Caco-2 (cell line): Measurements from ENCODE around the gene SH3GL1. TPM values are rescaled to one million over a fixed set of nuclear protein-coding genes. Genes with fewer than 3 reads are reported as not detected.
A peak's percentile ranks its signal among the peaks of the same experiment; 100 is the strongest.

Source experiments
- BruUV-seq: library from RNA; stranded (reverse); fragments of 400-500 nt; replicated peaks from 2 replicates; lab custom pipeline; 2021; lab: Mats Ljungman, UMichigan
- CTCF ChIA-PET: fragments of 300-600 bp; sonication (Branson Sonifier 250); formaldehyde crosslinking; loops from one replicate; lab custom pipeline; 2022; ENCODE audit warnings: antibody characterized with exemption; lab: Charles Lee
- POLR2A ChIA-PET: fragments of 300-600 bp; sonication (Branson Sonifier 250); formaldehyde crosslinking; loops from one replicate; lab custom pipeline; 2022; ENCODE audit warnings: antibody characterized with exemption; lab: Charles Lee
- DNase-seq, 2 experiments: peaks; one replicate each; pipeline versions ENCODE4 v3.0.0 to v3.0.0-alpha.2; 2020 to 2022
- H3K27me3 ChIP-seq: replicated peaks from 2 replicates; pipeline ENCODE4 v1.6.0; 2011; ENCODE audit warnings: low read length; ENCODE audit not compliant: control insufficient read depth, insufficient read depth
- H3K36me3 ChIP-seq: 2 replicates; pipeline ENCODE4 v1.5.1; 2011; ENCODE audit warnings: low read length; ENCODE audit not compliant: control insufficient read depth, insufficient read depth
- H3K4me1 ChIP-seq: fragments of 250-450 bp; sonication (Bioruptor Pico); 2 replicates; pipeline ENCODE4 v1.5.1; 2020; ENCODE audit warnings: mild to moderate bottlenecking
- H3K4me3 ChIP-seq: 2 replicates; pipeline ENCODE4 v1.5.1; 2011; ENCODE audit warnings: low read depth, mild to moderate bottlenecking, control low read depth, low read length
- H3K9me3 ChIP-seq: fragments of 250-450 bp; sonication (Bioruptor Pico); 2 replicates; pipeline ENCODE4 v1.5.1; 2020; ENCODE audit warnings: mild to moderate bottlenecking, moderate library complexity
- H3K27ac Mint-ChIP-seq: one replicate; pipeline ENCODE4 v1.8.0; 2022; ENCODE audit warnings: mixed read lengths; ENCODE audit not compliant: unreplicated experiment
- H3K27me3 Mint-ChIP-seq: one replicate; pipeline ENCODE4 v1.8.0; 2022; ENCODE audit warnings: mixed read lengths; ENCODE audit not compliant: insufficient read depth, unreplicated experiment
- H3K36me3 Mint-ChIP-seq: one replicate; pipeline ENCODE4 v1.8.0; 2022; ENCODE audit warnings: mild to moderate bottlenecking, mixed read lengths; ENCODE audit not compliant: insufficient read depth, unreplicated experiment
- H3K4me1 Mint-ChIP-seq: one replicate; pipeline ENCODE4 v1.8.0; 2022; ENCODE audit warnings: low read depth, mixed read lengths; ENCODE audit not compliant: unreplicated experiment
- H3K4me3 Mint-ChIP-seq: one replicate; pipeline ENCODE4 v1.8.0; 2022; ENCODE audit warnings: mild to moderate bottlenecking, moderate library complexity, mixed read lengths; ENCODE audit not compliant: unreplicated experiment
- H3K9me3 Mint-ChIP-seq: one replicate; pipeline ENCODE4 v1.8.0; 2022; ENCODE audit warnings: mixed read lengths; ENCODE audit not compliant: unreplicated experiment
- CTCF ChIP-seq, 2 experiments: fragments of 200-600 bp in 1 of 2; IDR thresholded peaks; 1 replicate in 1 of 2; 2 replicates in 1 of 2; pipeline versions ENCODE4 v1.5.1 to v1.8.0; 2011 to 2022; ENCODE audit warnings: antibody characterized with exemption in 1 of 2, control low read depth in 1 of 2, inconsistent platforms in 1 of 2, low read depth in 1 of 2, low read length in 1 of 2, mild to moderate bottlenecking in 1 of 2, moderate library complexity in 1 of 2; ENCODE audit not compliant: insufficient read depth in 1 of 2, severe bottlenecking in 1 of 2, unreplicated experiment in 1 of 2
- intact Hi-C: fragments of 100-400 bp; cut with micrococcal nuclease; formaldehyde crosslinking; loops from one replicate; pipeline ENCODE4 v1.10.0; 2022; ENCODE audit not compliant: unreplicated experiment
- total RNA-seq: library from RNA; stranded (reverse); gene quantifications from 2 replicates; pipeline ENCODE4 v1.2.3, GENCODE V29; 2022

The SH3GL1 gene
- total RNA-seq, 1 experiment from 2014 or later: 91.3 TPM

- Histone ChIP-seq H3K36me3 (no peaks in the 10 kb centered on the region), H3K27me3 (no peaks in the 10 kb centered on the region), H3K9me3 (no peaks in the 10 kb centered on the region), H3K4me1 (peaks cover 35% of the 10 kb centered on the region), H3K4me3 (no peak overlapping the region)
- POLR2A ChIA-PET: interaction anchor here (0.7 kb wide), 1 partner anchor 22 kb away, joined by 5 read pairs; the partner anchor contains the start of gene SH3GL1
- Mint-ChIP-seq H3K4me3 (no peak overlapping the region), H3K36me3 (peaks cover 46% of the 10 kb centered on the region), H3K4me1 (peaks cover 17% of the 10 kb centered on the region), H3K9me3 (no peaks in the 10 kb centered on the region), H3K27ac (peak overlapping the region; percentile 82), H3K27me3 (no peaks in the 10 kb centered on the region)
- BruUV-seq: no TSS peak
- no peak for TF ChIP-seq CTCF (IDR thresholded peaks at IDR 0.05; ENCODE audit: insufficient read depth in 1 of 2, low read depth in 1 of 2, low read length in 1 of 2, severe bottlenecking in 1 of 2, unreplicated experiment in 1 of 2)
- CTCF ChIA-PET: no interaction called here
- intact Hi-C loops: no loop called here
- DNase-seq: no peak
Observed at GRCh38 chr19:4378886-4379285, 21.5 kb downstream of the SH3GL1 start.

GRCh38 chr19:4376991-4377781 is 23.2 kb downstream of the SH3GL1 start:
- Mint-ChIP-seq H3K36me3 (peaks cover 51% of the 10 kb centered on the region), H3K27me3 (no peaks in the 10 kb centered on the region), H3K4me1 (peaks cover 17% of the 10 kb centered on the region), H3K27ac (peak overlapping the region; percentile 93), H3K4me3 (no peak overlapping the region), H3K9me3 (no peaks in the 10 kb centered on the region)
- POLR2A ChIA-PET: interaction anchor here (1.4 to 2.7 kb wide), 2 partner anchors 17 to 25 kb away, joined by 10 to 27 read pairs; partner anchors contain the start of gene CHAF1A
- no TSS peak for BruUV-seq
- CTCF ChIA-PET: no interaction called here
- H3K36me3 ChIP-seq: no peaks in the 10 kb centered on the region
- no peak overlapping the region for H3K4me3 ChIP-seq
- intact Hi-C loops: no loop called here
- DNase-seq: no peak
- peaks cover 40% of the 10 kb centered on the region for H3K4me1 ChIP-seq
- no peaks in the 10 kb centered on the region for H3K27me3 ChIP-seq
- no peak for TF ChIP-seq CTCF (IDR thresholded peaks at IDR 0.05; ENCODE audit: insufficient read depth in 1 of 2, low read depth in 1 of 2, low read length in 1 of 2, severe bottlenecking in 1 of 2, unreplicated experiment in 1 of 2)
- H3K9me3 ChIP-seq: no peaks in the 10 kb centered on the region

GRCh38 chr19:4376671-4376990 is 23.7 kb downstream of the SH3GL1 start:
- no peak for TF ChIP-seq CTCF (IDR thresholded peaks at IDR 0.05; ENCODE audit: insufficient read depth in 1 of 2, low read depth in 1 of 2, low read length in 1 of 2, severe bottlenecking in 1 of 2, unreplicated experiment in 1 of 2)
- H3K27me3 Mint-ChIP-seq: no peaks in the 10 kb centered on the region
- H3K4me1 Mint-ChIP-seq: peaks cover 17% of the 10 kb centered on the region
- Histone ChIP-seq H3K4me3 (no peak overlapping the region), H3K27me3 (no peaks in the 10 kb centered on the region), H3K9me3 (no peaks in the 10 kb centered on the region), H3K4me1 (peaks cover 40% of the 10 kb centered on the region), H3K36me3 (no peaks in the 10 kb centered on the region)
- no peak for DNase-seq
- no TSS peak for BruUV-seq
- intact Hi-C loops: no loop called here
- H3K27ac Mint-ChIP-seq: peak overlapping the region; percentile 93
- H3K36me3 Mint-ChIP-seq: peaks cover 49% of the 10 kb centered on the region
- ChIA-PET CTCF (interaction anchor here (2.6 kb wide), 1 partner anchor 14 kb away, joined by 21 read pairs; no protein-coding TSS in a partner anchor), POLR2A (interaction anchor here (1.4 to 2.7 kb wide), 2 partner anchors 17 to 26 kb away, joined by 10 to 27 read pairs; partner anchors contain the start of gene CHAF1A)
- H3K4me3 Mint-ChIP-seq: peak overlapping the region; percentile 32
- H3K9me3 Mint-ChIP-seq: no peaks in the 10 kb centered on the region
